NCI-H1092 treated with DMSO at 0.1 percent for 48 hours (cell line): ENCODE data around the gene EFCAB6.

ENCODE experiments used
- DNase-seq: peaks from one replicate; lab custom pipeline; 2025; lab: John Stamatoyannopoulos, UW

EFCAB6 gene

DNA sequence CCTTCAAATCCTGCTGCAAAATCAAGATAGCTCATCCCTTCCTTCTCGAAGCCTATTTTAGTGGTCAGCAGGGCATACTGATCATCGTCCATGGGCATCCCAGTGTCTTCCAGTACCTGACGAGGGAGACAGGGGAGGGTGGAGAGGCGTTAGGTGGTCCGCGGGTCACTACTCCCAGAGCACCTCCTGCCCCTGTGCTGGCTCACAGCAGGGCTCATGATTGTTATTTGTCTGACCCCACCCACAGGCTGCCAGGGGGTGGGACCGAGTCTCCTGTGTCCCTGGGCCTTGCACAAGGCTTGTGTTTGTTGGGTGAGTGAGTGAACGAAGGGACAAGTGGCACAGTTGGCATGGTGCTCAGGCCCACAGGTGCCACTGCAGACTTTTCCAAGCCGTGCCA is 177.0 kb downstream of the EFCAB6 start:
- DNase-seq = no peak

DNA sequence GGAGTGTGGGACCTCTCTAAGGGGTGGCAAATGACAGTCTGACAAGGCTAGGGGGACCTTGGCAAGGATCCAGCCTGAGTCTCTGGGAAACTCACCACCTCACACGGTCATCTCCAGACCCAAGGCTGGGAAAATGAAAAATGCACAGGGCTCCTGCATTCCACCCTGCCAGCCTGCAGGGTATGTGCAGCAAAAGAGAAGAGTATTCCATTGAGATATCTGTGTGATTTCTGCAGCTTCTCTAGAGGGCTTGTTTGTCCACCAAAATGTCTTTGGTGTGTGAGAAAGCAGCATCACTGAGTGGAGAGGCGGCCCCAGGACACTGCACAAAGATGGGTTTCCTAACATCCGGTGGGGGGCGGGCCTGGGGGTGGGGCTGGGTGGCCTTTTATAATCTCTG is 177.8 kb downstream of the EFCAB6 start:
- no peak for DNase-seq

DNA sequence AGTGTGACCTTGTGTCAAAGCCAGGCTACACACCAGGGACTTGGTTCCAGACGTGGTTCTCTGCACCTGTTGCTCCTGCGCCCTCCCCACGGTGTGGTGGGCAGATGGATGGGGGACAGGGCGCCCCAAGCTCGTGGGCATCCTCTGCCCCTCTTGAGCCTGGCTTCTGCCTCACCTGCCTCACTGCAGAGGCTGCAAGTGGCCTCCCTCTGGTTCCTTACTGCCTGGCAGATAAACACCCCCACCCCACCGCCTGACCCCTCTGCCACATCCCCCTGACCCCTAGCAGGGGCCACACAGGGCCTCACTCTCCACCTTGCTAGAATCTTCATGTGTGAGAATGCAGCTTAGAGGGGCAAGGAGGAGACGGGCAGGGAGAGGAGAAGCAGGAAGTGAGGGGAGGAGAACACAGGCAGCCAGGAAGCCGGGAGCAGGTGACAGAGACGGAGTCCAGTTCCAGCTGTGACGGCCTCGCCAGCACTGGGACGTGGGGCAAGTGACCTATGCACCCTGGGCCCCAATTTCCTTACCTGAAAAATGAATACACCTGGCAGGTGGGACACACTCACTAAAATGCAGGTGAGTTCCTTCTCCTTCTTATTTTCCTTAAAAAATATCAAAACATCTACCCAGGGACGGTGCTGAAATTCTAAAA is 178.3 kb downstream of the EFCAB6 start:
- DNase-seq = no peak

DNA sequence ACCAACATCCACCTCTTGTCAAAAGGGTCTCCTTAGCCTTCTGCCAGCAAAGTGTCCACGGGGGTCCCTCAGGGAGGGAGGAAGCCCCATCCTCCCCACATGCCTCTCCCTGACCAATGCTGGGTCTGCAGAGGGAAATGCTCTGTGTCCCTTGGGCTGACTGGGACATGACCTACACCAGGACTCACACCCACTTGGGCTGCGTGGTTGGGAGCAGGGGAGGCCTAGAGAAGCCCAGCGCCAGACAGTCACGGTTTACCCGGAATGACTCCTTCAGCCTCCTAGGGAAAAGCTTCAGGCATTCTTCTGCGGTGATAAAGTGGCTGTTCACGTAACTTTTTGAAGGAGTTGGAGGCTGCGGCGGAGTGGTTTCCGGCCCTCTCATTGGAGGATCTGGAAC is 180.3 kb downstream of the EFCAB6 start:
- DNase-seq = no peak

DNA sequence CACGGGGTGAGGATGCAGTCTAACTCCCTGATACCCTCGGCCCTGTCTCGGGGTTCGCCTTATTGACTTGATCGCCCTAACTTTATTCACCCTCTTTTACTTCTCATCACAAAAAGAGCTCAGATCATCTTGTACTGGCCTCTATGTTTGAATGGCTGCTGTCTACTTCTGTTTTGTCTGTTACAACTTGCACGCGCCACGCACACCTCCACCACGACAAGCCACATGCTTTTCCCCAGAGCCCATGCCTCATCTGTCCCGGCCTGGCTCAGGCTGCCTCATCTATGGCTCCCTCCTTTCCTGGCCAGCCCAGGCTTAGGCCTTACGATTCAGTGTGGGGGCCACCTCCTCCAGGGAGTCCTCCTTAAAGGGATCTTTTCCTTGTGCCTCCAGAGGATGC is 180.9 kb downstream of the EFCAB6 start:
- DNase-seq = no peak

DNA sequence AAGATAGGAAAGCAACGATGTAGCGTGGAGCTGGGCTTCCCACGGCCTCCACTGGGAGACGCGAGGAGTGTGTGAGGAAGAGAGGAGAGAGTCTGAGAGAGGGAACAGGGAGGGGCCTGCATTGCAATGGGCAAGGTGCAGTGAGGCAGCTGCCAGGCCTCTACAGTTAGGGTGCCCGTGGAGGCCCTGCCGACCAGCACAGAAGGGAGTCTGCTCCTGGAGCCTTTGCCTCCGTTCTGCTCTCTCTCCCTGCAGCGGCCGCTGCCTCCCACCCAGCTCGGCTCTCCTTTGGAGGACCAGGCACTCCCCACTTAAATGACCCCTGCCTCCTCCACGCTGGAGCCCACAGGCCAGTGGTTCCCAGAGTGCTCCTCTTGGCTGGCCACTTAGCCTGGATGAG is 181.7 kb downstream of the EFCAB6 start:
- no peak for DNase-seq

DNA sequence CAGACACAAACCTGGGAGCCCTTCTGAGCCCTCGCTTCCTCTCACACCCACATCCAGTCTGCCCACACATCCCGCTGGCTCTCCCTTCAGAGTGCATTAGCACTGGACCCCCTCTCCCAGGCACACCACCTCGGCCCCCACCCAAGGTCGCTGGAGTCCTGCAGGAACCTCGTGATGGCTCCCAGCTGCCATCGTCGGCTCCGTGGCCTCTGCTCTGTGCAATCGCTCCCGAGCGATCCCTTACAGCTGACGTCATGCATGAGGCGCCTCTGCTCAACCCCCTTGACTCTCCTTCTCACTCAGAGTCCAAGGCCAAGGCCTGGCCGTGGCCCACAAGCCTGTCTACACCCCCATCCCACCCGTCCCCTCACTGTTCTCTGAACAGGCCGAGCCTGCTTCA is 183.9 kb downstream of the EFCAB6 start:
- DNase-seq = no peak

DNA sequence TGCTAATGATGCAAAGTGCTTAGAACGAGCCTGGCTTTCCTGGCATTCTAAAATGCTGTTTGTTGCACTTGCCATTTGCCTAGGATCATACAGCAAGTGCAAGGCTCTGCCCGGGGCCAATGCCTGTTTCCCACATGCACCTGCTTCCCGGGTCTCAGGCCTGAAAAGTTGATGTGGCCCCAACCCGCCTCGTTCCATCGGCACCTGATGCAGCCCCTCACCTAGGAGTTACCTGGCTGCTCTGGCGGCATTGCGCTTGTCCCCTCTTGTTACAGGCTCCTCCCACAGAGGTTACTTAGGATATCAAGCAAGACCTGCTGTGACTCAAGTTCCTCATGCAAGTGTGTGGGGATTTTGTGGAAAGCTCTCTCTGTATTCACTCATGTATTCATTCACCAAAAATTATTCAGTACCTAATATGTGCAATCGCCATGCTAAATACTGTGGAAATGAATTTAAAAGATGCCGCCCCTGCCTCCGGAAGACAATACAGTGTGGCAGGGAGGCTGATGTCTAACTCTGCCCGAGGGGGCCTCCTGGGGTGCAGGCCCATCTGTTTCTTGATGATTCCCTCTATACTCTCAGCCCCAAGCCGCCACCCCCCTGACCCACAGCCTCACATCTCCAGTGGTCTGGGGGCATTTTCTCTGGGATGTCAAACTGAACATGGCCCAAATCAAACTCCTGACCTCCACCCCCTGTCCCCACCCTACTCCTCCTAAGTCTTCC is 184.5 kb downstream of the EFCAB6 start:
- no peak for DNase-seq

DNA sequence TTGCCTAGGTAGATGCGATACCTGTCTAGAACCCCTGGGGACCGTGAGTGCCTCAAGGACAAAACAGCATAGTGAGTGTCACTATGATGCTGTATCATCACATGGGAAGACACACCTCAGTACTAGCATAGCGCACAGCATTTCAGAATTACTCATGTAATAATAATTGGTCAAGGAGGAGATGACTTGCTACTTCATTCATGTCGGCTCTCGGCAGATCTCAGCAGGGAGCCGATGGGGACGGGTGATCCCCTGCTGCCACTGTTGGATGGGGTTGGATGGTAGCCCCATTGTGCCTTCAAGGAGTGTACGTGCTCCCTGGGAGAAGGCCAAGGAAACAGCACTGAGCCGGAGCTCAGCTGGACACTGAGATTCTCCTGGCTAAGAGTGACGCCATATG is 186.9 kb downstream of the EFCAB6 start:
- no peak for DNase-seq

DNA sequence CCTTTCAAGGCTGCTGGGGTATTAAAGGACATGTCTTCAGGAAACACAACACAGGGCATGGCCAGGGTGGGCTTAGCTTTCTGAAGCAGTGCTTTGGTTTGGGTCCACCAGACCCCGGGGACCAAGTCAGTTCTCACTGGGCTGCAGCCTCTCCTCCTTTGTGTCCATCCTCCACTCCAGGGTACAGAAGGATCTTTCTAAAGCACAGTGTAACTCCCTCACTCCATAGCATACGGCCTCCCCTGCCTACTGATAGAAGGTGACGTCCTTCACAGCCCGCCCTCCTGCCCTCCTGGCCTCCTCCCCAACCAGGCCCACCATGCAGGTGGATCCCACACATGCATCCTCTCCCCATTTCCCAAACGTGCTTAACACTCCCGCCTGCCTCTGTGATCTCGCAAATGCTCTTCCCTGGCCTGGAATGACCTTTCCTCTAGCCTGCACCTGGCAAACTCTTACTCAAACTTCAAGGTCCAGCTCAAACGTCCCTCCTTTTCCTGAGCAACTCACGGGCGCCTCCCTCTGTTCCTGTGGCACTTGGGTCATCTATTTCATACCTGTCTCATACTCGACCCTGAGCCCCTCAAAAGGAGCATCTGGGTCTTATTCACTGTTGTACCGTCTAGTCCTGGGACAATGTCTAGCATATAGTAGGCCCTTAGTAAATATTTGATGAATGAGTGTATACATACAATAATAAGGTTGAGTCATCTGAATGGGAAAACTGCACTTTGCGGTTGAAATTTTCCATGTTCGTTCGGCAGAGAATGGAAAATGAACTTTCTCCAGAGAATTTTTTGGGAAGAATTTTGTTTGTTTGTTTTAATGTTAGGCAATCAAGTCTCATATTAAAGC is 187.7 kb downstream of the EFCAB6 start:
- no peak for DNase-seq

DNA sequence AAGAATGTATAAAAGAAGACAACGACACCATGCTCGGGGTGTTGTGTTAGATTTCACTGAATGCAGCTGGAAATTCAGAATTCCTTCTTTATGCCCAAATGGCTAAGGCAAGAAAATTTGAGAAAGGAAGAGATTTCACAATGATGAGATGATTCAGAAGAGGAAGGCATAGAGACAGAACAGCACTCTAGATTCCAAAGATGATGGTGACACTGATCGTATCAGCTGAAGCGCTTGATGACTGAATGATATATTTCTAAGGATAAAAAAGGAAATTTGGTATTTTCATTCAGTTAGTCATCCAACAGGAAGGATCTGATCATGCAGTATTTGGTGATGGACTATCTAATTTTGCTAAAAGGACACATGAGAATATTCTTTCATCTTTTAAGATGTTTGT is 189.2 kb downstream of the EFCAB6 start:
- no peak for DNase-seq

DNA sequence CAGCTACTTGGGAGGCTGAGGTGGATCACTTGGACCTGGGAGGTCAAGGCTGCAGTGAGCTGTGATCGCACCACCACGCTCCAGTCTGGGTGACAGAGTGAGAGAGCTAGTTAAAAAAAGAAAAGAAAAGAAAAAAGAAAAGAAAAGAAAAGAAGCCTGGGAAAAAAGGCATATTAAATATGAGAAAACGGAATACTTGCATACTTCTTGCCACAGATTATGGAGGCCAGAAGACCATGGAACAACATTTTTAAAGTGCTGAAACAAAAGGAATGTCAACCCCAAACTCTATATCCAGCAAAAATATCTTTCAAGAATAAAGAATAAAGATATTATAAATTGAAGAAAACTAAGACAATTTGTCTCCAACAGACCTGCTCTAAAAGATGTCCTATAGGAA is 191.9 kb downstream of the EFCAB6 start:
- DNase-seq = no peak

DNA sequence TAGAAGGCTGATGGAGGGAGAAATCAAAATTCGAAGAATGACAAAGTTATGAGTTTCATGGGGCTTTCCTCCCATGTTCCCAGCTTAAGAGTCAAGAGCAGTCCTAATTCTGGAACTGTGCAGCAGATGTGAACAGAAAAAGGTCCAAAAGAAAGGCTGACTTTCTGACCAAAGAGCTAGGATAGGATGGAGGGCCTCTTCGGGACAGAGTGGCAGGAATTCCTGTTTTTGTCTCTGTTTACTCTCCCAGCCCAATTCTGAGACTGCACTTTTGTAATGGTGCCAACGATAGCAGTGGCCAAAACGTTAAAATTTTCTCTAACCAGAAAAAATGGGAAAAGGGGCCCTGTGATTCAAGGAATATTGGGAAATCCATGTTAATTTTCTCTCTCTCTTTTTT is 193.6 kb downstream of the EFCAB6 start:
- DNase-seq = no peak

DNA sequence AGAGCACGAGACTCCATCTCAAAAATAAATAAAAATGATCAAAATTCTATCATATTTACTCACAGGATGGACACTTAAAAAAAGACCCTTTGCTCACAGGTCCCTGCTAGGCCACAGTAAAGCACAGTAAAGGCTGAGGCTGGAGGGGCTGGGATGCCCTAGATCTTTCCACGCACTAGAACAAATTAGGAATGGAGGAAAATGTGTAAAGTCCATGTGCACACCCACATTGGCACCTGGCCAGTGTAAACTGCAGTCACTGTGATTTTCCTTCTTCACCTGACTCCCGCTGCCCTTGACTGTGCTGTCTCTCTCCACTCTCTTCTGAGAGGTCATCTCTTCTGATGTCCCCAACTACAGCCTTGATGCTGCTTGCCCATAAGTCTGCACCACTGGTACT is 195.5 kb downstream of the EFCAB6 start:
- no peak for DNase-seq

DNA sequence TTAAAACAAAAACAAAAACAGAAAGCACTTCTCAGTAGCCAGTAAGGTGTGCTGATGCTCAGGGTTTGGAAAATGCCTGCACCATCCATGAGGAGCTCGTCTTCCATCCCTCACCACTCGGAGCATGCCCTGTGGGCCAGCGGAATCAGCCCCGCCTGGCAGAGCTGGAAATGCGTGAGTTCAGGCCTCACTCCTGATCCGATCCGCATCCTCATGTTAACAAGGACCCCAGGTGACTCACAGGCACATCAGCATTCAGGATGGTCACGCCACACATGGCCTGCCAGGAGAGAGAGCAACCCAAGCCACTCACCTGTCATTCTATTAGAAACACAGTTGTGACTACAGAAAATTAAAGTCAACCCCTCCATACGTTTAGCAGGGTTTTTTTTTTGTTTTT is 211.8 kb downstream of the EFCAB6 start:
- DNase-seq = no peak

DNA sequence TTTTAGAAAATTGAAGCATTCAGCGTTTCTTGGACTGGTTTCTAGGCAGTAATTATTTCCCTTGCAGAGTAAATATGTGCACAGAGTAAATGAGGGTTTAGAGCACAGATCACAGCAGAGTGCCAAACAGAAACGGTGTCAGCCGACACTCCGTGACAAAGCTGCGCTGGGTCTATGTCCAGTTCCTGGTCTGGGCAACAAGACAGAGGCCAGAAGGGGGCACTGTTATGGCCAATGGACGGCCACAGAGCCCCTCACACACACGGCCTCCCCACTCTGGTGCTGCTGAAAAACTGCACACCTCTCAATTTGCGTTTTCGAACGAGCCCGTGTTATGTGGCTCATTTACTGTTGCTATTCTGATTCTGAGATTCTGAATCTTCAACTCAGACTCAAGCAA is 219.6 kb downstream of the EFCAB6 start:
- no peak for DNase-seq

DNA sequence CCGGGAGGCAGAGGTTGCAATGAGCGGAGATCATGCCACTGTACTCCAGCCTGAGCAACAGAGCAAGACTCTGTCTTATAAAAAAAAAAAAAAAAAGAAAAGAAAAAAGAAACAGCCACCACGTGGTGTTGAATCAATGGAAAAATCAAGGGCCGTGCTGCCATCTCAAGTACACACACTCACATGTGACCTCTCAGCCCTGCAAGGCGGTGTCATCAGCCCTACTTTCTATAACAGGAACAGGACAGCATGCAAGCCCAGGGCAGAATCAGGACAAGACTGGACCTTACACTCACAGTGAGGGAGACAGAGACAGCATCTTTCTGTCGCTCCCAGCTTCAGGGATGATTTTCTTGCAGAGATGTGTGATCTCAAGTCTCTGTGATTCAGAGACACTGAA is 220.7 kb downstream of the EFCAB6 start:
- no peak for DNase-seq

DNA sequence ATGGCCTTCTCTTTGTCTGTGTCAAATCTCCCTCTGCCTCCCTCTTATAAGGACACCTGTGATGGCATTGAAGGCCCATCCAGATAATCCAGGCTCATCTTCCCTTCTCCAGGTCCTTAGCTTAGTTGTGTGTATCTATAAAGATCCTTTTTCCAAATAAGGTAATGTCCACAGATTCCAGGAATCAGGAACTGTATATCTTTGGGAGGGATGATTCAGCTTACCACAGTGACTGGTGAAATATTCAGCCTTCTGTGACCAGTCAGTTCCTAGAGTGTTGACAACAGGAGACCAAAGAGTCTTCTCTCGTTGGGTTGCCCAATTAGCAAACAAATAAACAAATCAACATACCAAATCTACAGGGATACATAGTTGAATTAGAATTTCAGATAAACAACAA is 224.5 kb downstream of the EFCAB6 start:
- no peak for DNase-seq

DNA sequence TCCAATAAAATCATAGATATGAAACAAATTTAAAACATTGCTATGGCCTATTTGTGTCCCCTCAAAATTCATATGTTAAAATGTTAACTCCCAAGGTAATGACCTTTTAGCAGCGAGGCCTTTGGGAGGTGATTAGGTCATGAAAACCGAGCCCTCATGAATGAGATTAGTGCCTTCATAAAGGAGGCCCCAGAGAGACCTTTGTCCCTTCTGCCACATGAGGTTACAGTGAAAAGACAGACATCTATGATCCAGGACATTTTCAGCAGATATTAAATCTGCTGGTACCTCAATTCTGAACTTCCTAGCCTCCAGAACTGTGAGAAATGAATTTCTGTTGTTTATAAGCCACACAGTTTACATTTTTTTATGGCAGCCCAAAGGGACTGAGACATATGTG is 228.6 kb downstream of the EFCAB6 start:
- no peak for DNase-seq

DNA sequence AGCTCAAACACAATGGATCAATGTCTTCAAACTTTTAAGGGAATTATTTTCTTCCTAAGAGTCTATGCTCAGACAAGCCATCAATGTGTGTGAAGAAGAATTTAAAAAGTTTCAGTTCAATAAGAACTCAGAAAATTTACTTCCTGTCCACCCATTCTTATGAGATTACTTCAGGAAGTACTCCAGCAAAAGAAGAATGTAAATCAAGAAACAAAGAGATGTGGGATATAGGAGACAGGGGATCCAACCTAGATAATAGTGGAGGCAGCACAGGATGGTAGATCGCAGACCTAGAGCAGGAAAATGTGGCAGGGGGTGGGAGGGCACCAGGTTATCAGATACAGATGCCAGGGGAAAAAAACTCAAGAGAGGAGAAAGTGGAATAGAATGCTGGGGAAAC is 229.7 kb downstream of the EFCAB6 start:
- no peak for DNase-seq

DNA sequence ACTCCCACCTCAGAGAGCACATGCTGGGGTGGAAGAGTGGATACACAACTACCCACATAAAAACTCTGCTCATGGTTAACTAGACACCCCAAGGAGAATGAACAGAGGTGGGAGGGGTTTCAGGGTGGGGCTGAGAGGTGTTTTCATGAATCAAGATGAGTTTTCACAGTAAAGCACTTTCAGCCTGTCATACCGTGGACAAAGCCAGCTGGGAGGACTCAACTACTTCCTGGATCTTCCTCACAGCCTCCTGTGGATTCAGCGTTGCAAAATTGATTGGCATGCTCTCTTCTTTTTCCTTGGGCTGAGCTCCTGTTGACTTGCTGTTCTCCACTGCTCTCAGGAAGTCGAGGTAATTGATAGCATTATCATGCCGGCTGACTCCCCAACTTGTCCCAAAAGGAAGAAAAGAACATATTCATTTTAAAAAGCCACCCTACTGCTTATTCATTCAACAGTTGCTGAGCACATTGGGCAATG is 231.8 kb downstream of the EFCAB6 start:
- DNase-seq = no peak

DNA sequence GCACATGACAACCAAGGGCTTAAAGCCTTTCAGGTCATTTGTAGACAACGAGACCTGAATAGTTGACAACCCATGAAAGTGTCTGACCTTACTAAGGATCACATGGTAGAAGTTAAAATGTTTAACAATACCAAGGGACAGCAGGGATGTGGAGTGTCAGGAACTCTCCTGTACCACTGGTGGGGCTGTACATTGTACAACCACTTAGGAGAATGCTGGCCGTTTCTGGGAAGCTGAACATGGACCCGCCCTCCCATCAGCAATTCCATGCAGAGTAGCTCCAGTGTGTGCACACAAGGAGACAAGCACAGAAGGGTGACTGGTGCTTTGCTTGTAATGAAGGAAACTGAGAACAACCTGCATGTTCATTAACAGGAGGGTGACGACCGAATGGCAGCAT is 237.4 kb downstream of the EFCAB6 start:
- no peak for DNase-seq

DNA sequence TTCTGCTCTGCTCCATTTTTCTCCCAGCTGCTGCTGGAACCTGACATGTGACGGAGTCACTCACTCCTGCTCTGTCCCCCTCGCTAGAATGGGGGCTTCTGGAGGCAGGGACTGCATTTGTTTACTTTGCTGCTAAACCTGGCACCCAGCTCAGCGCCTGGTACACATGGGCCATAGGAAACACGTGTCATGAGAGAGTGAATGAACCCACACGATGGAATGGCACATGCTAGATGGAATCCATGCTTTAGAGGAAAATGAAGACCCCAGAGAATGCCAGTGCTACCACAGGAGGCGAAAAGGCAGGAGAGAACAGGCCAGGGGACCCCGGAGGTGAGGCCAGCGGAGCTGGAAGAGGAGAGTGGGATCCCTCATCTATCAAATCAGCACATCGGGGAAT is 239.4 kb downstream of the EFCAB6 start:
- no peak for DNase-seq
